Measurements from ENCODE around the gene SRP14. TPM values are rescaled to one million over a fixed set of nuclear protein-coding genes. Genes with fewer than 3 reads are reported as not detected.
A peak's percentile ranks its signal among the peaks of the same experiment; 100 is the strongest.

SRP14 gene
- total and polyA plus RNA-seq, 2 donors = 374 to 522 TPM

DNA sequence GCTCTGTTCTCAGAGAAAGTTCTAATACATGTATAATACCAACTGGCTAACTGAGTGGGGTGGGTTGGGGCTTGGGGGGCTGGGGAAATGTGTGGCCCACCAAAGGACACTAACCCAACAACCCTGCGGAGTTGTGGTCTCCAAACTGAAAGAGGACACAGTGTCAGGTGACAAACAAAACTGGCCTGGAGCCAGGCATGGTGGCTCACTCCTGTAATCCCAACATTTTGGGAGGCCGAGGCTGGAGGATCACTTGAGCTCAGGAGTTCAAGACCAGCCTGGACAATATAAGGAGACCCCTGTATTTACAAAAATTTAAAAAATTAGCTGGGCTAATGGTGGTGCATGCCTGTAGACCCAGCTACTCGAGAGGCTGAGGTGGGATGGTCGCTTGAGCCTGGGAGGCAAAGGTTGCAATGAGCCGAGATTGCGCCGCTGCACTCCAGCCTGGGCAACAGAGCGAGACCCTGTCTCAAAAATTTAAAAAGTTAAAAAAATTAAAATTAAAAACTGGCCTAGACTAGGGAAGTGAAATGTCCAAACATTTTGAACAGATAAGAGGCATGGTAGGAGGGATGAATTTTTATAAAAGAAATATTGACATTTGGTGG, 31.7 kb upstream of the SRP14 start:
- no peak for DNase-seq (ENCODE audit: low read depth in 6 of 9, low spot score in 9 of 9)
- Histone ChIP-seq H3K4me3 (ENCODE audit: low read length in 2 of 2) (no peak overlapping the region), H3K36me3 (ENCODE audit: control insufficient read depth in 2 of 2, insufficient read depth in 2 of 2, low read length in 1 of 2) (peaks cover 0 to under 1% of the 10 kb centered on the region in 2 donors), H3K9me3 (ENCODE audit: control insufficient read depth in 2 of 2, insufficient read depth in 1 of 2, low read length in 1 of 2) (peaks cover 0 to 6% of the 10 kb centered on the region in 2 donors), H3K27me3 (ENCODE audit: control insufficient read depth in 2 of 2, insufficient read depth in 1 of 2, low read length in 1 of 2) (no peaks in the 10 kb centered on the region), H3K4me1 (ENCODE audit: control insufficient read depth in 2 of 2, insufficient read depth in 2 of 2, low read length in 2 of 2) (peaks cover 35 to 73% of the 10 kb centered on the region in 2 donors), H3K27ac (ENCODE audit: low read depth in 1 of 2, low read length in 1 of 2) (peak overlapping the region; percentile 82 to 90)
- 94% methylated on average over 8 of the region's 8 CpGs for WGBS

DNA sequence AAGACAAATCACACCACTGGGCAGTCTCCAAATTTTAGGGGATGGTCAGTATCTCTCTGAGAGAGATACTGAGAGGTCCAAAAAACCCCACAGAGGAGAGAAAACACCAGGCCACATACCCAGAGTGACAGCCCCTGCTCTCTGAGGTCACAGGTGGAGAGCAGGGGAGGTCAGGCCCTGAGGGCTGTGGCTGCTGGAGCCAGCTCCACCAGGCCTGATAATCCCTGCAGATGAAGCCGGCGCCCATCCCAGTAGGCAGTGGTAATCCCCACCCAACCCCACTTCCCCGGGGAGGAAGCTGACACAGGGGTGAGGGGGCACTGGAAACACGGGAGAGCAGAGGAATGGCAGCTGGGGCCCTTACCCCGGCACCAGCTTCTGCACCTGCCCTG, 31.2 kb upstream of the SRP14 start:
- WGBS = 24% methylated on average over 5 of the region's 5 CpGs
- Histone ChIP-seq H3K9me3 (ENCODE audit: control insufficient read depth in 2 of 2, insufficient read depth in 1 of 2, low read length in 1 of 2) (peaks cover 0 to 6% of the 10 kb centered on the region in 2 donors), H3K27me3 (ENCODE audit: control insufficient read depth in 2 of 2, insufficient read depth in 1 of 2, low read length in 1 of 2) (no peaks in the 10 kb centered on the region), H3K36me3 (ENCODE audit: control insufficient read depth in 2 of 2, insufficient read depth in 2 of 2, low read length in 1 of 2) (no peaks in the 10 kb centered on the region), H3K27ac (ENCODE audit: low read depth in 1 of 2, low read length in 1 of 2) (peak overlapping the region; percentile 82 to 90), H3K4me1 (ENCODE audit: control insufficient read depth in 2 of 2, insufficient read depth in 2 of 2, low read length in 2 of 2) (peaks cover 38 to 73% of the 10 kb centered on the region in 2 donors), H3K4me3 (ENCODE audit: low read length in 2 of 2) (peak overlapping the region in 1 of 2 donors; percentile 10)
- peak in 1 of 9 donors; percentile 77 for DNase-seq (ENCODE audit: low read depth in 6 of 9, low spot score in 9 of 9)

DNA sequence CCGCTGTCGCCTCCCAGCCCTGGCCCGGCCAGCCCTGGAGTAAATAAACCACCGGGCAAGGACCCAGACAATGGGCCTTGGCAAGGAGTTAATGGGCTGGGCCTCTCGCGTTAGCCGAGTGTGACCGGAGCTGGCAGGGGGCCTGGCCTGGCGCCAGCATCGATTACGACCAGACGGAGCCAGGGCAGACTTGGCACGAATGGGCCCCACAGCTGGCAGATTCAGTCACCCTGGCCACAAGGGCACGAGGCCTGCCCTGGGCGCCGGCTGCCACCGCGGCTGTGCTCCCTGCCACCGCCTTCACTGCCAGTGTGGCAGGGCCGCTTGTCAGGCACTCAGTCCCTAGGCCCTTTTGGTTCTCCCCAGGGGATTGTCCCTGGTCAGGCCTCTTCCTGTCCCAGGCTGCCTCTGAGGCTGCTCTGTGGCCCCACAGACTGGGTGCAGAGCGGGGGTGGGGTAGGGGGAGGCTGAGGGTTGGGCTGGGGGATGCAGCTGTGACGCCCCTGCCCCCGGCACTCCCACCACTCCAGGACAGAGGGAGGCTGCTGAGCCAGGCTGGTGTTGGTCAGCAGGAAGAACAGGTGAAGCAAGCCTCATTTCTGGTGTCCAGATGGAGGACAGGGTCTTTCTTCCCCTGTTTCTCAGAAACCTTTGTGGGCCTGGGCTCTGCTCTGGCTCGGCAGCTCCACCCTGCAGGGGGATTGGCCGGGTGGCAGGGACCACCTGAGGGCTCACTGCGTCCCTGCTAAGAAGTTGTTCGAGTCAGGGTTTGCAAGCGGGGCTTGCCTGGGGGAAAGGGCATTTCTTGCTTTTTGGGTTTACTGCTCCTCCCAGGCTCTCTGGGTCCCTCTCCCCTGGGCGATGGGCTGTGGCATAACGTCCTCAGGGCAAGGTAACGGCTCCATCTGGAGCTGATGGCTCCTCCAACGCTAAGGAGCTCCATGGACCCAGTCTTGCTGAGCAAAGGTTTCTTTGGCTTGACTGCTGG, 30.5 kb upstream of the SRP14 start:
- Histone ChIP-seq H3K27me3 (ENCODE audit: control insufficient read depth in 2 of 2, insufficient read depth in 1 of 2, low read length in 1 of 2) (no peaks in the 10 kb centered on the region), H3K4me3 (ENCODE audit: low read length in 2 of 2) (no peak overlapping the region), H3K9me3 (ENCODE audit: control insufficient read depth in 2 of 2, insufficient read depth in 1 of 2, low read length in 1 of 2) (peaks cover 0 to 6% of the 10 kb centered on the region in 2 donors), H3K36me3 (ENCODE audit: control insufficient read depth in 2 of 2, insufficient read depth in 2 of 2, low read length in 1 of 2) (no peaks in the 10 kb centered on the region), H3K27ac (ENCODE audit: low read depth in 1 of 2, low read length in 1 of 2) (peak overlapping the region; percentile 82 to 90), H3K4me1 (ENCODE audit: control insufficient read depth in 2 of 2, insufficient read depth in 2 of 2, low read length in 2 of 2) (peaks cover 44 to 80% of the 10 kb centered on the region in 2 donors)
- 75% methylated on average over 32 of the region's 32 CpGs for WGBS
- DNase-seq (ENCODE audit: low read depth in 6 of 9, low spot score in 9 of 9) = no peak

DNA sequence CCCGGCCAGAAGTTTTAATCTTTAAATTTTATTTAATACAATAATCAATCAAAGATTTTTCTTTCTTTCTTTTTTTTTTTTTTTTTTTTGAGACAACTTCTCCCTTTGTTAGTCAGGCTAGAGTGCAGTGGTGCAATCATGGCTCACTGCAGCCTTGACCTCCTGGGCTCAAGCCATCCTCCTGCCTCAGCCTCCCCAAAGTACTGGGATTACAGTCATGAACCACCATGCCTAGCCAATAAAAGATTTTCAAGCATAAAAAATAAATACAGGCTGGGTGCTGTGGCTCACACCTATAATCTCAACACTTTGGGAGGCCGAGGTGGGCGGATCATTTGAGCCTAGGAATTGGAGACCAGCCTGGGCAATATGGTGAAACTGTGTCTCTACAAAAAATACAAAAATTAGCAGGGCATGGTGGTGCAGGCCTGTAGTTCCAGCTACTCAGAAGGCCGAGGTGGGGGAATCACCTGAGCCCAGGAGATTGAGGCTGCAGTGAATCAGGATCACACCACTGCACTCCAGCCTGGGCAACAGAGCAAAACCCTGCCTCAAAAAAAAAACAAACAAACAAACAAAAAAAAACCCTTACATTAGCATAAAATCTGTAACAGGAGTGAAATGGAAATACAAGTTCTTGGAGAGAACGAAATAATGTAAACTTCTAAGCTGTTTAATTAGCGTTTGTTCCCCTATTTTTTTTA, 29.1 kb upstream of the SRP14 start:
- H3K9me3 ChIP-seq (ENCODE audit: control insufficient read depth in 2 of 2, insufficient read depth in 1 of 2, low read length in 1 of 2) = peaks cover 0 to 6% of the 10 kb centered on the region in 2 donors
- H3K27me3 ChIP-seq (ENCODE audit: control insufficient read depth in 2 of 2, insufficient read depth in 1 of 2, low read length in 1 of 2) = no peaks in the 10 kb centered on the region
- H3K27ac ChIP-seq (ENCODE audit: low read depth in 1 of 2, low read length in 1 of 2) = no peak overlapping the region
- WGBS = 97% methylated on average over 6 of the region's 6 CpGs
- no peaks in the 10 kb centered on the region for H3K36me3 ChIP-seq (ENCODE audit: control insufficient read depth in 2 of 2, insufficient read depth in 2 of 2, low read length in 1 of 2)
- peaks cover 55 to 81% of the 10 kb centered on the region in 2 donors for H3K4me1 ChIP-seq (ENCODE audit: control insufficient read depth in 2 of 2, insufficient read depth in 2 of 2, low read length in 2 of 2)
- no peak for DNase-seq (ENCODE audit: low read depth in 6 of 9, low spot score in 9 of 9)
- no peak overlapping the region for H3K4me3 ChIP-seq (ENCODE audit: low read length in 2 of 2)

DNA sequence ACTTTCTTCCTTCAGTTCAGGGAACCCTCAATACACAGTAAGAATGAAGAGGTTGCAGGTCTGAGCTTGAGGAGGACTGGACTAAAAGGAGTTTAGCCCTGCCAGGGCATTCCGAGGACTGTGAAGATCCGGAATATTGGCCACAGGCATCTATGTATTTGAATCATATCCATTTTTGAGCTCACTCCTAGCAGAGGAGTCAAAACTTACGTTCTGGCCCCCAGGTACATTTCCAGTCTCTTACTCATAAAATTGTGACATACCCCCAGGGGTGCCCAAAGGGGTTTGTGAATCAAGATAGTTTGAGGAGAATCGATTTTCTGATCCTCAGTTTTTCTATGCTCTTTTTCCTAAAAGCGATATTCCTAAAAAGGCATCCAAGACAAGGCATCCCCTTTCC, 27.6 kb upstream of the SRP14 start:
- peaks cover 59 to 81% of the 10 kb centered on the region in 2 donors for H3K4me1 ChIP-seq (ENCODE audit: control insufficient read depth in 2 of 2, insufficient read depth in 2 of 2, low read length in 2 of 2)
- H3K36me3 ChIP-seq (ENCODE audit: control insufficient read depth in 2 of 2, insufficient read depth in 2 of 2, low read length in 1 of 2) = no peaks in the 10 kb centered on the region
- H3K4me3 ChIP-seq (ENCODE audit: low read length in 2 of 2) = no peak overlapping the region
- no peaks in the 10 kb centered on the region for H3K9me3 ChIP-seq (ENCODE audit: control insufficient read depth in 2 of 2, insufficient read depth in 1 of 2, low read length in 1 of 2)
- no peak for DNase-seq (ENCODE audit: low read depth in 6 of 9, low spot score in 9 of 9)
- H3K27ac ChIP-seq (ENCODE audit: low read depth in 1 of 2, low read length in 1 of 2) = no peak overlapping the region
- 99% methylated on average over 5 of the region's 5 CpGs for WGBS
- no peaks in the 10 kb centered on the region for H3K27me3 ChIP-seq (ENCODE audit: control insufficient read depth in 2 of 2, insufficient read depth in 1 of 2, low read length in 1 of 2)

DNA sequence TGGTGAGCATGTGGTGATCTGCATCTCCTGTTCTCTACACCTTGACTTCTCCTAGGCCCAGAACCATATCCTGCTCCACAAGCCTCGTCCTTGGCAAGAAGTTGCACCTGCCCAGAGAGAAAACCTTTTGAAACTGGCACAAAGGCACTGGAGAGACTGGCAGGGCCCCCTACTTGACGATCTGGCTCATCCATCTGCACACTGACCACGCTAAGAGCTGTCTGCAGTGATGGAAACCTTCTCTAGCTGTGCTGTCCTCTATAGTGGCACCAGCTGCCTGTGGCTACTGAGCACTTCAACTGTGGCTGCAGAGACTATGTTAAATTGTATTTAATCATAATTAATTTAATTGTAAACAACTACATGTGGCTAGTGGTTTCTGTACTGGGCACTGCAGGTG, 26.2 kb upstream of the SRP14 start:
- Histone ChIP-seq H3K4me1 (ENCODE audit: control insufficient read depth in 2 of 2, insufficient read depth in 2 of 2, low read length in 2 of 2) (peaks cover 65 to 84% of the 10 kb centered on the region in 2 donors), H3K4me3 (ENCODE audit: low read length in 2 of 2) (no peak overlapping the region), H3K9me3 (ENCODE audit: control insufficient read depth in 2 of 2, insufficient read depth in 1 of 2, low read length in 1 of 2) (no peaks in the 10 kb centered on the region), H3K27me3 (ENCODE audit: control insufficient read depth in 2 of 2, insufficient read depth in 1 of 2, low read length in 1 of 2) (no peaks in the 10 kb centered on the region), H3K36me3 (ENCODE audit: control insufficient read depth in 2 of 2, insufficient read depth in 2 of 2, low read length in 1 of 2) (no peaks in the 10 kb centered on the region), H3K27ac (ENCODE audit: low read depth in 1 of 2, low read length in 1 of 2) (peak overlapping the region; percentile 84 to 87)
- WGBS = 55% methylated on average over 3 of the region's 3 CpGs
- no peak for DNase-seq (ENCODE audit: low read depth in 6 of 9, low spot score in 9 of 9)

DNA sequence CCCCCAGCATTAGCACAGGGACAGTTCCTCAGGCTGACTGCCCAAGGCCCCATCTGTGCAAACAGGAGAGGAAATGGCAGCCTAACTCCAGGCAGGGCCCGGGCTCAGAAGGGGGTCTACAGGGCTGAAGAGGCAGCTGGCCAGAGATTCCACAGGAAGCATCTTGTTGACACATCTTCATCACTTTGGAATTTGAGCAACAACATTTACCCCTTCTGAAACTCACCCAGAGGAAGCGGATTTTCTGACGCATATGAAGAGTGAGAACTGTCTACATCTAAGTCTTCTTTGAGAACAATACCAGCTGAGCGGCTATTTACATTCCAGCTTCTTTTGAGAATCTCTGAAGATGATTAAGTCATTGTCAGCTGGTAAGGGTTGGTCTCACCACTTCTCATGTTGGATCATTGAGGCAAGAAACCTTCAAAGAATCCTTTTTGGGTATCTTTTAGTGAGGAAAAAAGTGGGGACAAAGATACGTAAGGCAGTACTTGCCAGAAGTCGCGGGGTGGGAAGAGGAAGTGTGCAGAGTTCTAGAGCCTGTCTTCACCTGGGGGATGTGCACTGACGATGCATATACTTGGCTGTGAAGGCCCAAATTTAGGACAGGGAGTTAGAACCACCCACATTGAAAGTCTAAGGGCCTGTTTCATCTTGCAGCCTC, 25.4 kb upstream of the SRP14 start:
- Histone ChIP-seq H3K27me3 (ENCODE audit: control insufficient read depth in 2 of 2, insufficient read depth in 1 of 2, low read length in 1 of 2) (no peaks in the 10 kb centered on the region), H3K36me3 (ENCODE audit: control insufficient read depth in 2 of 2, insufficient read depth in 2 of 2, low read length in 1 of 2) (no peaks in the 10 kb centered on the region), H3K27ac (ENCODE audit: low read depth in 1 of 2, low read length in 1 of 2) (peak overlapping the region; percentile 84 to 87), H3K9me3 (ENCODE audit: control insufficient read depth in 2 of 2, insufficient read depth in 1 of 2, low read length in 1 of 2) (no peaks in the 10 kb centered on the region), H3K4me3 (ENCODE audit: low read length in 2 of 2) (no peak overlapping the region), H3K4me1 (ENCODE audit: control insufficient read depth in 2 of 2, insufficient read depth in 2 of 2, low read length in 2 of 2) (peaks cover 60 to 84% of the 10 kb centered on the region in 2 donors)
- WGBS = 64% methylated on average over 8 of the region's 8 CpGs
- DNase-seq (ENCODE audit: low read depth in 6 of 9, low spot score in 9 of 9) = peak in 1 of 9 donors; percentile 73

DNA sequence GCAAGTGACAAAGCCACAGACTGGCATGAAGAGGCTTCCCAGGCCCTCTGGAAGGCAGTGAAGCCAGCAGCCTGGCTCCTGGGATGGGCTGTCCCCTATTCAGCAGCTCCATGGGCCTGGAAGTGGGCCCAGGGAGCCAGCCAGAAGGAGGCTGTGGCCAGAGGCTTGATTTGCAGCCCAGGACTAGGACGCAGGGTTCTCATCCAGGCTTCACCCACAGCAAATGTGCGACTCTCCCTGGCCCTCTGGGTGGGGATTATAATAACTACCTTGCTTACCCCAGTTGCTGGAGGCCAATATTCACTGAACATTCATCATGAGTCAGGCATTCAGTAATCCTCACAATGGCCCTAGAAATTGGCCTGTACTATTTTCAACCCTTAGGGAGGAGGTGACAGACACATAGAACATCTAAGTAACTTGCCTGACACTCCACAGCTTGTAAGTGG, 24.6 kb upstream of the SRP14 start:
- Histone ChIP-seq H3K9me3 (ENCODE audit: control insufficient read depth in 2 of 2, insufficient read depth in 1 of 2, low read length in 1 of 2) (no peaks in the 10 kb centered on the region), H3K4me3 (ENCODE audit: low read length in 2 of 2) (no peak overlapping the region), H3K4me1 (ENCODE audit: control insufficient read depth in 2 of 2, insufficient read depth in 2 of 2, low read length in 2 of 2) (peaks cover 57 to 84% of the 10 kb centered on the region in 2 donors), H3K27ac (ENCODE audit: low read depth in 1 of 2, low read length in 1 of 2) (no peak overlapping the region), H3K36me3 (ENCODE audit: control insufficient read depth in 2 of 2, insufficient read depth in 2 of 2, low read length in 1 of 2) (no peaks in the 10 kb centered on the region), H3K27me3 (ENCODE audit: control insufficient read depth in 2 of 2, insufficient read depth in 1 of 2, low read length in 1 of 2) (no peaks in the 10 kb centered on the region)
- no peak for DNase-seq (ENCODE audit: low read depth in 6 of 9, low spot score in 9 of 9)
- 99% methylated on average over 2 of the region's 2 CpGs for WGBS

Data from thymus (tissue), 11 donors.